Measurements from ENCODE around the gene PAXX.
A peak's percentile ranks its signal among the peaks of the same experiment; 100 is the strongest.

PAXX gene

GRCh38 chr9:136985853-136986252, 6.4 kb upstream of the PAXX start:
- DNase-seq (ENCODE audit: low read depth): no peak
- H3K4me3 ChIP-seq (ENCODE audit: low read depth, low read length): no peak overlapping the region
- TF ChIP-seq CTCF (IDR thresholded peaks at IDR 0.05; ENCODE audit: control insufficient read depth, extremely low read depth, insufficient read depth): no peak

- H3K4me3 ChIP-seq (ENCODE audit: low read depth, low read length): no peak overlapping the region
- no peak for DNase-seq (ENCODE audit: low read depth)
- no peak for TF ChIP-seq CTCF (IDR thresholded peaks at IDR 0.05; ENCODE audit: control insufficient read depth, extremely low read depth, insufficient read depth)
Observed at GRCh38 chr9:136988872-136989271, 3.4 kb upstream of the PAXX start.

- no peak for TF ChIP-seq CTCF (IDR thresholded peaks at IDR 0.05; ENCODE audit: control insufficient read depth, extremely low read depth, insufficient read depth)
- no peak overlapping the region for H3K4me3 ChIP-seq (ENCODE audit: low read depth, low read length)
- no peak for DNase-seq (ENCODE audit: low read depth)
Observed at GRCh38 chr9:136990242-136990911, 1.8 kb upstream of the PAXX start.

- TF ChIP-seq CTCF (IDR thresholded peaks at IDR 0.05; ENCODE audit: control insufficient read depth, extremely low read depth, insufficient read depth): no peak
- H3K4me3 ChIP-seq (ENCODE audit: low read depth, low read length): peak overlapping the region; percentile 92
- no peak for DNase-seq (ENCODE audit: low read depth)
Observed at GRCh38 chr9:136992819-136993369, 672 bp downstream of the PAXX start.

- no peak overlapping the region for H3K4me3 ChIP-seq (ENCODE audit: low read depth, low read length)
- no peak for TF ChIP-seq CTCF (IDR thresholded peaks at IDR 0.05; ENCODE audit: control insufficient read depth, extremely low read depth, insufficient read depth)
- no peak for DNase-seq (ENCODE audit: low read depth)
Observed at GRCh38 chr9:136994180-136994887, 2.1 kb downstream of the PAXX start.

- no peak for TF ChIP-seq CTCF (IDR thresholded peaks at IDR 0.05; ENCODE audit: control insufficient read depth, extremely low read depth, insufficient read depth)
- no peak for DNase-seq (ENCODE audit: low read depth)
- H3K4me3 ChIP-seq (ENCODE audit: low read depth, low read length): no peak overlapping the region
Observed at GRCh38 chr9:136994888-136995230, 2.6 kb downstream of the PAXX start.

Measured in LNCaP clone FGC (cell line).